ENCODE measurements around the gene ACP4.

Gene ACP4

GRCh38 chr19:50826492-50827240 is 36.5 kb downstream of the ACP4 start:
- in situ Hi-C loops (cut with MboI; ENCODE audit: low sequenced_read_pairs, unreplicated experiment) = no loop called here
- DNase-seq (ENCODE audit: low spot score) = no peak
- no peak for TF ChIP-seq CTCF (IDR thresholded peaks at IDR 0.05; ENCODE audit: borderline replicate concordance, control extremely low read depth, extremely low read depth, insufficient read depth, missing control alignments)

- TF ChIP-seq CTCF (IDR thresholded peaks at IDR 0.05; ENCODE audit: borderline replicate concordance, control extremely low read depth, extremely low read depth, insufficient read depth, missing control alignments) = no peak
- DNase-seq (ENCODE audit: low spot score) = no peak
- in situ Hi-C loops (cut with MboI; ENCODE audit: low sequenced_read_pairs, unreplicated experiment) = no loop called here
These were observed 37.3 kb downstream of the ACP4 start for GRCh38 chr19:50827476-50827875.

GRCh38 chr19:50829801-50830200 is 39.6 kb downstream of the ACP4 start:
- DNase-seq (ENCODE audit: low spot score) = no peak
- in situ Hi-C loops (cut with MboI; ENCODE audit: low sequenced_read_pairs, unreplicated experiment) = no loop called here
- TF ChIP-seq CTCF (IDR thresholded peaks at IDR 0.05; ENCODE audit: borderline replicate concordance, control extremely low read depth, extremely low read depth, insufficient read depth, missing control alignments) = no peak

GRCh38 chr19:50830266-50831025 is 40.2 kb downstream of the ACP4 start:
- DNase-seq (ENCODE audit: low spot score) = no peak
- no peak for TF ChIP-seq CTCF (IDR thresholded peaks at IDR 0.05; ENCODE audit: borderline replicate concordance, control extremely low read depth, extremely low read depth, insufficient read depth, missing control alignments)
- in situ Hi-C loops (cut with MboI; ENCODE audit: low sequenced_read_pairs, unreplicated experiment) = no loop called here

- in situ Hi-C loops (cut with MboI; ENCODE audit: low sequenced_read_pairs, unreplicated experiment) = no loop called here
- TF ChIP-seq CTCF (IDR thresholded peaks at IDR 0.05; ENCODE audit: borderline replicate concordance, control extremely low read depth, extremely low read depth, insufficient read depth, missing control alignments) = no peak
These were observed 40.8 kb downstream of the ACP4 start for GRCh38 chr19:50831026-50831396.

GRCh38 chr19:50832666-50833065 is 42.5 kb downstream of the ACP4 start:
- TF ChIP-seq CTCF (IDR thresholded peaks at IDR 0.05; ENCODE audit: borderline replicate concordance, control extremely low read depth, extremely low read depth, insufficient read depth, missing control alignments) = no peak
- in situ Hi-C loops (cut with MboI; ENCODE audit: low sequenced_read_pairs, unreplicated experiment) = no loop called here
- no peak for DNase-seq (ENCODE audit: low spot score)

More at GRCh38 chr19:50831026-50831396, 40.8 kb downstream of the ACP4 start:
- no peak for DNase-seq (ENCODE audit: low spot score)

Measured in GM13976 (cell line).